GM19238 (cell line): ENCODE data around the gene ISG20.
A peak's percentile ranks its signal among the peaks of the same experiment; 100 is the strongest.

Experiments
- DNase-seq: peaks from one replicate; pipeline ENCODE4 v3.0.0; 2011; ENCODE audit warnings: low spot score; ENCODE audit not compliant: insufficient read length

Gene ISG20

DNA sequence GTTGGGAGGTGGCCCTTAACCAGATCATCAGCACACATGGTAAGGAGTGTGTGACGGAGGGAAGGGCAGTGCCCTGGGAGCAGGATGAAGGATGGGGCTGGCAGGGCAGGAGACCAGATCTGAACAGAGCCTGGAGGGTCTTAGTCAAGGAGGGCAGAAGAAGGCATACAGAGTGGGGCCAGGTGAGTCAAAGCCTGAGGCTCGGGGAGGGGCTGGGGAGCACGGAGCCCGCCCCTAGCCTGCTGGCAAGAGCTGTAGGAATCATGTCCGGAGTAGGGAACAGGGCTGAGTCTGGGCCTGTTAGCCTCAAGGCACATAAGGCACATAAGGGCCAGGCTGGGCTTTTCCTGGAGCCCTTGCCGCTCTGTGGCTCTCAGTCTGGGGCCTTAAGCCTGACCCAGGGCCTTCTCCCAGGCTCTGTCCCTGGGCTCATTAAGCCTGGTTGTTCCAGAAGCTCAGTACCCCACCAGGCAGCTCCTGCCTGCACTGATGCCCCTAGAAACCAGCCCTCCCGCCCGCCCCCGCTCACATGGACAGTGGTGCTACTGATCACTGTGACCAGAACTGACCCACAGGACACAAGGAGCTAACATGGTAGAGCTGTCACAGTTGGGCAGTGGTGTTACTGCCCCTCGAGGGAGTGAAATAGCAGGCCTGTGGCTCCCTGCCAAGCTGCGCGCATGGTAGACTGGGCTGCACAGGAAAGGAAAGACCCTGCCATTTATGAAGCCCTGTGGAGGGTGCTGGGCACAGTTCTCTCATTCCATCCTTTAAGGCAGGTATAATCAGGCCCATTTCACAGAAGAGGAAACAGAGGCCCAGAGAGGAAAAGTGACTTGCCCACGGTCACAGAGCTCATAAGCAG is 14.6 kb downstream of the ISG20 start:
- DNase-seq: no peak

GRCh38 chr15:88654430-88655102 is 15.8 kb downstream of the ISG20 start:
- DNase-seq: no peak

DNA sequence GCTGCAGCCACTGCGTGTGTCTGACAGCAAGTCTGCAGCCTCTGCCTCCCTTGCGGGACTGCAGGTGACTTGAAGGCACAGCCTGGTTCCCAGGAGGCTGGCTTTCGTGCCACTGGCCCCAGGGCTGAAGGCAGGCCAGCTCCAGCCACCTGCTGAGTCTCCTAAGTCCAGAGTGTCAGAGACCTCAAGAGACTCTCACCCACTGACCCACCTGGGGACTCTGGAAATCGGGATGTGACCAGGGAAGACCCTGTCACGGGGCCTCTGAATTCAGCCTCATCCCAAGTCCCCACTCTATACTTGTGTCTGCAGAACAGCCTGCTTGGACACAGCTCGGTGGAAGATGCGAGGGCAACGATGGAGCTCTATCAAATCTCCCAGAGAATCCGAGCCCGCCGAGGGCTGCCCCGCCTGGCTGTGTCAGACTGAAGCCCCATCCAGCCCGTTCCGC is 16.3 kb downstream of the ISG20 start:
- no peak for DNase-seq

DNA sequence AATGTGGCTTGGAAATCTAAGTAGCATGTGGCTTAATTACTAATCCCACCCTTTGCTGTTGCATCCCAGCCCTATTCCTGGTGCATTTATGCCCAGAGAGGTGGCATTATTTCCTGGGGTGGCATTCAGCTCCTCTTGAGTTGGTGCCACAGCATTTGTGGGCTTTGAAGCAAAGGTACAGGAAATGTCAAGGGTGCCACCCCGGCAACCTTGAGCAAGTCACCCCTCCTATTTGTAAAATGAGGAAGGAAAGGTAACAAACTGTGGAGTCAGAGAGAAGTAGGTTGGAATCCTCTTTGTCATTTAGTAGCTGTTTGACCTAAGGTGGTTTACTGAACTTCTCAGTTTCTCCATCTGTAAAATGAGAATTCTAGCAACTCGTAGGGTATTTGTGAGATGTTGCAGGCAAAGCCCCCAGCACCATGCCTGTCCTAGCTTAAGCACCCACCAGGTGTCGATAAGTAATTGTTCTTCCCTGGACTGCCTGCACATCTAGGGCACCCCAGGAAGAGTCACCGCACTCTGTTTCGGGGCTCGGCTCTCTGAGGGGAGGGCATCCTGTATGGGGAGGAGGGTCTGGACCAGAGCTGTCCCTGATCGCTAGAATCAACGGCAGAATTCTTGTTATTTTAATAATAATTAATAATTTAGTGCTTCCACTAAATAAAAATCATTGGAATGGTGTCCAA is 17.1 kb downstream of the ISG20 start:
- no peak for DNase-seq

GRCh38 chr15:88656760-88657221 is 18.0 kb downstream of the ISG20 start:
- DNase-seq: peak; percentile 78

GRCh38 chr15:88657326-88658069 is 18.7 kb downstream of the ISG20 start:
- no peak for DNase-seq

GRCh38 chr15:88658070-88658965 is 19.5 kb downstream of the ISG20 start:
- no peak for DNase-seq

DNA sequence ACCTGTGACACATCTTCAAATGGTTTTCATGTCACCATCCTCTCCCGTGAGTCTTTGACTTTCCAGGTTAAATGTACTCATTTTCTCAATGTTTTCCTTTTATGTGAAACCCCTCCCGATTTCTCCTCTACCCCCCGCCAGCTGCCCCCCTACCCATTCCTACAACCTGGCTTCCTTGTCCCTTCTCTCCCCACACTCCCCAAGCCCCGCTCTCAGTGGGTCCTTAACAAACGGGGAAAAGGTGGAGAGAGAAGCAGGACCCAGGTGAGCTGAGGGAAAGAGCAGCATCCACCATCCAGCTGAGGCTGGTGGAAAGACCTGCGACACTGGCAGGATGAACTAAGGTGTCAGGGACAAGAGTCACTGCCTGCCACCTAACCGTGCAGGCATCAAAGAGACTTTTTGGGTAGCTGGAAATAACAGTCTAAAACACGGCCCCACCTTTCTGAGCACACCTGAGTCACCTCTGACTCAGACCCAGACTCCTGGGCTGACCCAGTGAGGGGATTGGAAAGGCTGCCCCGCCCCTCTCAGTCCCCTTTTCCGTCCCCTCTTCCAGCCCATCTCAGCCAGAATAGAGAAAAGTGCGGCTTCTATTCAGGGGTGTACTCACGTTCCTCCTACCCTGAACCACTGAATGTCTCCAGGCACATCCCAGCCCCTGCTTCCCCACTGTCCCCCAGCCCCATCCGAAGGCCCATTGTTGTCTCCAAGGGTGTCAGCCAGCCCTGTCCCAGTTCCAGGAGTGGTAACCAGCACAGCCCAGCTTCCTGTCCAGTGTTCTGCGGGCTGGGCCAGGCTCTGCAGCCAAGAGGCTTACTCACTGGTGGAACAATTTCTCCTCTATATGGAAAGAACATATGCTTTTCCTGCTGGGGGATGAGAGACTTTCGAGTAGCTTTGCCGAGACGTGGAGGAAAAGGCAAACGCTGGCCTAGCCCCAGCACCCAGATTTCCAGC is 20.4 kb downstream of the ISG20 start:
- no peak for DNase-seq

- no peak for DNase-seq
Measured at GRCh38 chr15:88661041-88661700, 22.4 kb downstream of the ISG20 start.

GRCh38 chr15:88661761-88662556 is 23.1 kb downstream of the ISG20 start:
- no peak for DNase-seq

DNA sequence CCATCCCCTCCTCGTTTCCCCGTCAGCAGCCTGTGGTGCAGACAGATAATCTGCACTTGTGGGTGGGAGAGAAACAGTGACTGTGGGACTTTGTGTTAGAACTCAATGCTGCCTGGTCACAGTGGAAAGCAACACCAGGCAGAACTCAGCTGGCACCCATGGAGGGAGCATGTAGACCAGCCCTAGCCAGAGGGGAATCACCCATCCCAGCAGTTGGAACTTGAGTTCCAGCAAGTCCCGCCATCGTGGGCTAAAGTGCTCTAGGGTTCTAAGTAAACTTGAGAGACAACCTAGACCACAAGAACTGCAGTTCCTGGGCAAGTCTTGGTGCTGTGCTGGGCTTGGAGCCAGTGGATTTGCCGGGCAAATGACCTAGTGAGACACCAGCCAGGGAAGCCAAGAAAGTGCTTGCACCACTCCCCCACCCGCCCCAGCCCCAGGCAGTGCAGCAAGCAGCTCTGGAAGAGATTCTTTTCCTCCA is 24.4 kb downstream of the ISG20 start:
- DNase-seq: no peak

DNA sequence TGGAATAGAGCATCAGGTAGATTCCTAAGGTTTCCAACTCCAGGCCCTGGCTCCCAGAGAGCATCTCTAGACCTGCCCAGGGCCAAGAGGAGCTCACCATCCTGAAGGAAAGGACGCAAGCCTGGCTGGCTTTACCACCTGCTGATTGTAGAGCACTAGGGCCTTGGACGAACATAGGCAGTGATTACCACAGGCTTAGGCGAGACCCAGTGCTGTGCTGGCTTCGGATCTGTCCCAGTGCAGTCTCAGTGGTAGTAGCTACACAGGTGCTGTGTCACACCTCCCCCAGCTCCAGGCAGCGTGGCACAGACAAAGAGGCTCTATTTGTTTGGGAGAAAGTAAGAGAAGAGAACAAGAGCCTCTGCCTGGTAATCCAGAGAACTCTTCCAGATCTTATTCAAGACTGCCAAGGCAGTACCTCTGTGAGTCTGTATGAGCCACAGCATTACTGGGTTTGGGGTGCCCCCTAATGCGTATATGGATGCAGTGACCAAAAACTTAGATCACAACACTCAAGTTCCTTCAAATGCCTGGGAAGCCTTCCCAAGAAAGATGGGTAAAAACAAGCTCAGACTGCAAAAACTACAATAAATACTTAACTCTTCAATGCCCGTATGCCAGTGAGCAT is 25.4 kb downstream of the ISG20 start:
- no peak for DNase-seq

DNA sequence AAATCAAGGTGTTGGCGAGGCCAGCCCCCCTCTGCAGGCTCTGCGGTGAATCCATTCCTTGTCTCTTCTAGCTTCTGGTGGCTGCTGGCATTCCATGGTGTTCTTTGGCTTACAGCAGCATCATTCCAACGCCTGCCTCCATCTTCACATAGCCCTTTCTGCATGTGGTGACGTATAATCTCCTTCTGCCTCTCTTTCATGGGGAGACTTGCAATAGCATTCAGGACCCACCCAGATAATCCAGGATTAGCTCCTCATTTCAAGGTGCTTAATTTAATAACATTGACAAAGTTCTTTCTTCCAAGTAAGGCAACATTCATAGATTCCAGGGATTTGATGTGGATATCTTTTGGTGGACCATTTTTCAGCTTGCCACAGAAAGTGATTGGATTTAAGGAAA is 35.8 kb downstream of the ISG20 start:
- DNase-seq: no peak

GRCh38 chr15:88678755-88679154 is 39.9 kb downstream of the ISG20 start:
- DNase-seq: no peak

DNA sequence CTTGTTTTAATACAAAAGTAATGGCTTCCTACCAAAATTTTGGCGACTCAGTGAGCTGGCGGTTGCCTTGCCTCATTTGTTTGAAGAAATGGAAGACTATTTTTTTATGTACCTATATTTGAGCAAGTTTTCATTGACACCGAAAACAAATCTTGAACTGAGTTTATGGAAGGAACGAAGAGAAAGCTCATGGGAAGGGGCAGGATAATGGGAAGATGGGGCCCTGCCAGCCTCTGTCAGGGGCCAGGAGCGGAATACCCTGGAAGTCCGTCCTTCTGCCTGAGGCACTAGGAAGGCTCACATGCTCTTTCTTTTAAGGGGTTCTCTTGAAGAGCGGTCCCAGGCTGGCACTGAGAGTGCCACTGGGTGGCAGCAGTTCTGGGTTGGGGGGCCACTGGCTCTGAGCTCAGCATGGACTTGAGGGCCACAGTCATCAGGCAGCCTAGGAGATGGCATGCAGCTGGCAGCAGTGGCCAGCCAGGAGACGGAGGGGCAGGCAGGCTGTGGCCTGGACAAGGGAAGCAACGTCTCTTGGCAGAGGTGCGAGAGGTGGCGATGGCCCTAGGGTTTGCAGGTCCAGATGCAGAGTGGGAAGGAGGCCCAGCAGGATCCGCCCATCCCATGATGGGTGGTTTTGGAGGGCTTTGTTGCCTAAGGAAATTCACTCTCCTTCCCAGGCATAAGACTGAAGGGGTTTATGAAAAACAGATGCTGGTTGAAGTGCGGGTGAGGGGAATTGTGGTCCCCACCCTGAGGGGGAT is 41.6 kb downstream of the ISG20 start:
- no peak for DNase-seq

DNA sequence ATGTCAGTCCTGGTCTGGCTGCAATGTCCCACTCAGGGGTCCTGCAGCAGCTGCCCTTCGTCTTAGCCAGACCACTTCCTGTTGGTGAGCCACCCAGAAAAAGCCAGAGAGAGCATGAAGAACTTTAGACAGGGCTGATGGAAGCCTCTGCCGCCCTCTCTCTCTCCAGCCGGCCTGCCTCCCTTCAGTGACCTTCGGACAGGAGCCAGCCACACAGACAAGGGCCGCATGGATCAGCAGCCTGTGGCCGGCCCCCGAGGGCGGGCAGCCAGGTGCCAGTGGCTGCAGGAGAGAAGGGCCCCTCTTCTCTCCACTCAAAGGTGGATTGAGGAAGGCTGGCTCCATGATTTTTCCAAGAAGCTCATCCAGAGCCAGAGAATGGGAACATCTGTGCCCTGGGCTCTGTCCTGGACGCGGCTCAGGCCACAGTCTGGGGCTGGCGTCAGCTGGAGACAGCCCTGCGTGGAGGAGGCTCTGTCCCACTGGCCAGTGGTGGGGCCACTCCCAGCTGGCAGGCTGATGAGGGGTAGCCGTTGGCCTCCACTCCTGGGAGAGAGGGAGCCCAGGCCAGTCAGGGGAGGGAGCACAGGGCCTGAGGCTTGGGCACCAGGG is 42.9 kb downstream of the ISG20 start:
- DNase-seq: no peak
